GM21737 (cell line): ENCODE results near the gene LRBA.

Source experiments
- ATAC-seq: cut with Tn5 transposase; IDR thresholded peaks from one replicate; pipeline ENCODE4 v1.9.1; 2021; ENCODE audit warnings: mild to moderate bottlenecking, moderate library complexity; ENCODE audit not compliant: unreplicated experiment

The LRBA gene

DNA sequence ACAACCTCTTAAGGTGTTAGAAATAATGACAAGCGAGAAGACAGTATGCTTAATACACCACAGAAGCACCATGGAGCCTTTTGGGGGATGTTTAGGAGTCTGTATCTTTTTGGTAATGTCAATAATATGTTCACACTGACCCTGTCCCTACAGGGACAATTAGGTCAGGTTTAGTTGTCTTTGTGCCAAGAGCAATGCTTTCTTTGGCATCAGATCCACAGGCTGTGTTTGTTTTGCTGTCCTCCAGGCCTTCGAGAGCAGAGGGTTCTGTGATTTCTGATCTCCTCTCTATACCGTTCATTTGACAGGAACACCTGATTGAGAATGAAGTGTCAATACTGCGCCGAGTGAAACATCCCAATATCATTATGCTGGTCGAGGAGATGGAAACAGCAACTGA lies 783.1 kb downstream of the LRBA start:
- no peak for ATAC-seq

DNA sequence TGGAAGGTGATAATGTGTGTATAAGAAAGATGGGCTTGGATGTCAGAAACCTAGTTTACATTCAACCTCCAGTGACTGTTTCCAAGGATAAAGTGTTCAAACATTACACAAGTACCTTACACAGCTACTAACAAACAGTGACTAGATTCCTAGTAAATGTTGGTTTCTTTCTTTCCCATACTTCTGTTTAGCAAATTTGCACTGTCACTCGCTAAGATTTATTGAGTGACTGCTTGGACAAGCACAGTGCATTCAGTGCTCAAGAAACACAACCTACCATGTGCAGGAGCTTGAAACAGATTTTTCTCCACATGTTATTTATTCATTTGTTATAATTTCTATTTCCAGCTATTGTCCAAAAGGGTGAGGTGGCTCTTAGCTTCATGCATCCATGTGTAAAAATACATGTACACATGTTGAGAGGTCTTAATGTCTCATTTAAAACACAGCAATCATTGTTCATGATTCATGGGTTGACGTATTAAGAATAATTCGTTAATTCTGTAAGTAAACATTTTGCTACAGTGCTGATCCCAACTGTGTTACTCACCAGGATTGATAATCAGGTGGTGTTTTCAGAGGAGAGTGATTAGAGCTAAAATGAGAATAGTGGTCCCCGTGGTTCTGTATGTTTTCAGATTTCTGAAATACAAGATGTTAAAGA lies 783.8 kb downstream of the LRBA start:
- ATAC-seq, result no peak

DNA sequence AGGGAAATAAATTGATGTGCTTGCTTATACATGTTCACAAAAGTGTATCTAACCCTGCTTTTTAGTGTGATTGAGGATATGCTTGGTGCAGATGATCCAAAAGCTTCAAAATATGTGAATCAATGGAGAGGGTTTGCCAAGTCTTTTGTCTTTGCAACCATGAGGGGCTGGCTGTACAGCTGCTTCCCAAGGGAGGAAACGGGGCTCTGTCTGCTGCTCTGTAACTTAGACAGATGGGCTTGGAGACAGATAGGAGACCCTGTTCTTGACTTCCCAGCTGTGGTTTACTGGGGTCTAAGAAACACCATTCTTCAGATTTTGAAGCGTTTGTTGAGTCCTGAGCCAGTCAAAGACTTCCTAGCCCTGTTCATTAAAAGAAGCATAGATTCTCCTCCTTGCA lies 784.5 kb downstream of the LRBA start:
- no peak for ATAC-seq

DNA sequence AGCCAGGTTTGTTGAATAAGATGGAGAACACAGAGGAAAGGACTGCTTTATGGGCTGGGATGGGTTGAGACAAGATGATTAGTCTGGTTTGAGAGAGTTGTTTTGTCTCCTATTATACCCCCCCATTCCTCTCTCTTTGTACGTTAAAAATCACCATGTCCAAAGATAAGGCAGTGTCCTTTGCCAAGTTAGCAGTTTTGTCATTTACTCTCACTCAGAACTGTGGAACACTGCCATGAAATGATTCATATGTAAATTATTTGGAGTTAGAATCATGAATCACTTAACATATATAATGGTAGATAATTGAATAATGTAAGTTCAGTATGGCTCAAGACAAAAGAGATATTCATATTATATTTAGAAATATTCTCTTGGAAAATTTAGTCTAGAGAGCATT lies 785.6 kb downstream of the LRBA start:
- no peak for ATAC-seq

DNA sequence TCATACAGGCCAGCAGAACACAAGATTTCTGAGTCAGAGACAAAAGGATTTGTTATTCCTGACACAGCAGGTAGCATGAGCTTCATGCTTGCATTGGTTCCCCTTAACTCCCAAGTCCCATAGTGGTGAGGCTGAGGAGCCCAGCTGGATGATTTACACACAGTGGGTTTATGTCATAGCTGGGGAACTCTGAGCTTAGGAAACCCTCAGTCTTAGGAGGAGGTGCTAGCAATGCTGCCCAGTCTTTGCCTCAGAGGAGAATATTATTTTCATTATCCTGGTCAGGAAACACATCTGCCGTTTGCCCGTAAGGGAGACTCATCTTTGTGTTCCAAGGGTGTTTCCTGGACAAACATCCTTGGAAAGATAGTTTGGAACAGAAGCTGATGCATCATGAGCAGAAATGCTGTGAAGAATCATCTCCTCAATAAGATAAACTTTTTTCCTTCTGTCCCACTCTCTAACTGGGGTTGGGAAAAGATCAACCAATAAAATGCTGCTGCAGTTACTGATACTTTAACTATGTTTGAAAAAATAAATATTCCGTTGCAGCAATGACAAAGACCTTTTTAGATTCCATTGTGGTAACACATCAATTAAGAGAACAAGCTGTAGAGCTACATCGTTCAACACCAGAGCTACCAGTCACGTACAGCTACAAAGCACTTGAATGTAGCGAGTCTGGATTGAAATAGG lies 790.0 kb downstream of the LRBA start:
- ATAC-seq, result no peak

DNA sequence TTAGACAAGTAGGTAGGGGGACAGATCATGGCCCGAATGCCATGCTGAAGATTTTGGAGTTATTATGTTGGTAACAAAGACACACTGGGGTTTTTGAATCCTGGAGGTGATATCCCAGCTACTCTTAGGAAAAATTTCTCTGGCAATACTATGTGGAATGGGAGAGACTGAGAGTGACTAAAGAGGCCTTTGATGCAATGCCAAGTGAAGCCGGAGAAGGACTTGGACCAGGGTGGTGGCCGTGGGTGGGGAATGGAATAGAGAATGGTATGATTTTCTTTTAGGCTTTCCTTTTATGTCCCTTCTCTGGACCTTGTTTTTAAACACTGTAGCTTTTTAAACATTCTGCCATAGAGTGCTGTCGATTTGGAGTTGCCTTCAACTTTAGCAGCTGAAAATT lies 795.2 kb downstream of the LRBA start:
- no peak for ATAC-seq

DNA sequence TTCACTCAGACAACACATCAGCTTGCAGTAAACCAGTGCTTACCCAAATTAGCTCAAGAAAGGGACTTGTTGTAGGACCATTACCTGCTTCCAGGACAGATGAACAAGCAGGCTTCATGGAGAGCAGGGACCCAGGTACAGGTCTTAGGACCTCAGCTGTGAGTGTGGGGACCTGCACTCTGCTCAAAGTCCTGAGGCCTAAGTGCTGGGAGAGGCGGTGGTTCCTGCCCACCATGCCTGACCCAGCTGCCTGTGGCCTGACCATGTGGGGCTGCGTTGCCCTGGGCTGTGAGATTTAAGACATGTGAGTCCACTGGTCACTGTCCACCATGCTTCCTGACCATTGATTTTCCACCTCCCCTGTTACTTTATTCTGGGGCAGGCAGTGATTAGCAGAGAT lies 796.6 kb downstream of the LRBA start:
- no peak for ATAC-seq

DNA sequence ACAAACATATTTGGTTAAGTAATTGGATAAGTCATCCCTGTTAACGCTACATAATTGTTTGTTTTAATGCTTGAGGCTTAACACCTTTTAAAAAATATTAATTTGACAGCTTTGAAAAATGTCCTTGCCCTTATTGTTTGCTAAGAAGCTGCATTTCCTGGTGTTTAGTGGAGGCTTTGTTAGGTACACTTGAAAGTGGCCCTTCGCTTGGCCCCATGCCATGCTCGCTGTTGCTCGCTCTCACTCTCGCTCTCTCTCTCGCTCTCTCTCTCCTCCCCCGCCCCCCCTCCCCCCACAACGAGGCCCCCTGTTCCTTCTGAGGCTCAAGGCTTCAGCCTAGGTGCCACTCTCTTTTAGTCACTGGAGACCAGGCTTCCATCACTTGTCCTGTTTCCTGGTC lies 797.3 kb downstream of the LRBA start:
- ATAC-seq, result no peak

DNA sequence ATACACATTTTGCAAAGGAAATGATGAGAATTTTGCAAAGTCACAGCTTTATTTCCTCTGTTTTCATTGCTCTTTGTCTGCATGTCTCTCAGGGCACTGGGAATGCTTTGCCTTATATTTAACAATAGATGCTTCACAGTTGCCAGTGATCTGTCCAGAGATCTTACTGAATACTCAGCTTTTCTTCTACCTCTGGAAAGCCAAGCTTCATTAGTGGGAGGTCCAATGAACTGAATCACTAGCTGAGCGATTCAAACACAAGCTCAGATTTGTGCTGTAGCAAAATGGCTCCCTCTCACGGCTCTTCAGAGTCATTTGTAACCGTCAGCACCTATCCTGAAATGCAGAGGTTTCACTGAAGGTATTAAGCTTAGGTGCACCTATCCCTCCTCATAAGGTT lies 797.9 kb downstream of the LRBA start:
- no peak for ATAC-seq

DNA sequence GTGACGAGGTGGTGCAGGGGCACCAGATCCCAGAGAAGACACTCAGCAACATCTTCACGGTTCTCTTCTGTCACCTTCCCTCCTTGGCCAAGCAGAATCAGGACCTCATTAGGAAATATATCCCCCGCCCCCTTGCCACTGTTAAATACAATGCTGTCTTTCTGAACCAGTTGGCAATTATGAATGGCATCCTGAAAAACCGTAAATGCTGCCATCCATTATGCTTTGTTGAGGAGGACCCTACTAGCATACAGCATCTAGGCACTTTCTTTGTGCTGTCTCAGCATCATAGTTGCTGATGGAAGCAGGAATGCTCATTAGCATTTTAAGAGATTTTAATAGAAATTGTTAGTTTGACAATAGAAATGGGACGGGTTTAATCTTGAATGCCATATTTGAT lies 798.4 kb downstream of the LRBA start:
- no peak for ATAC-seq

DNA sequence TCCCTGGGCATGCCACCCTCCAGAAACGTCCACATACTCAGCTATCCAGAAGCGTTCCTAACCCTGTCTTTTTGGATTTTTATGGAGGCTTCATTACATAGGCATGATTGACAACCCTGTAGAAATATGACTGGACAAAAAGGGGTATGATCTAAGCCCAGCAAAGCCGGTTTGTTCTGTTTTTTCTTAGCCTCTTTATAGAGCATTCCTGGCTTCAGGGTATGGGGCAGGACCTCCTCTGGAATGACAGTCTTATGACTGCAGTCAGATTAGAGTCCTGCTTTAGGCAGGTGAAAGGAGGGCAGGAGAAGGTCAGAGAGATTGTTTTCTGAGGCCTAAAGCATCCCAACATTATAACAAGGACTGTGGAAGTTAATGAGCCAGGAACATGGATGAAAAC lies 799.5 kb downstream of the LRBA start:
- ATAC-seq, result no peak
